GM13976 (cell line): ENCODE data around the gene ZNF672.

Source experiments
- DNase-seq: peaks from one replicate; pipeline ENCODE4 v3.0.0; 2012; ENCODE audit warnings: low spot score
- CTCF ChIP-seq: IDR thresholded peaks from 2 replicates; pipeline ENCODE4 v1.5.1; 2012; ENCODE audit warnings: borderline replicate concordance, mild to moderate bottlenecking; ENCODE audit not compliant: insufficient read depth; ENCODE audit errors: extremely low read depth, missing control alignments, control extremely low read depth
- in situ Hi-C: fragments of 300-500 bp; cut with MboI; formaldehyde crosslinking; loops from one replicate; pipeline ENCODE4 v1.12.0; 2022; ENCODE audit warnings: low sequenced_read_pairs, mixed read lengths, inconsistent platforms; ENCODE audit not compliant: unreplicated experiment

The ZNF672 gene

DNA sequence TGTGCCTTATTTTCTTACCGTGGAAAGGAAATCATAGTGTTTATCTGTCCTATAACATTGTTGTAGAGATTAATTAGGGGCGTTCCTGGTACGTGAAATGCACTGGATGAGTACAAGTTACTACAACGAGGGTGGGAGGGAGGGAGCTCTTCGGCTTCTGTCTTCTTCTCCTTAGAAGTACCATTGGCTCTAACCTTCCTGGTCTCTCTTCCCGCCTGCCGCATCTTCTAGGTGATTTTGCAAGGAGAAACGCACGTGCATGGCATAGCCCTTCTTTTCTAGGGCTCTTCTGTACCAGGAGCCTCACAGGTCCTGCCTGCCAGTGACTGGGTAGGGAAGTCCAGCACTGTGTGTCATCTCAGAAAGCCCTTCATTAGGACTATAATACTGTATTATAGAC lies 29.1 kb upstream of the ZNF672 start:
- in situ Hi-C loops: no loop called here
- TF ChIP-seq CTCF: no peak
- DNase-seq: no peak

- DNase-seq: no peak
- in situ Hi-C loops: no loop called here
- no peak for TF ChIP-seq CTCF
Measured at GRCh38 chr1:248810000-248810726, 27.9 kb upstream of the ZNF672 start.

- in situ Hi-C loops: no loop called here
- no peak for DNase-seq
- no peak for TF ChIP-seq CTCF
Measured at GRCh38 chr1:248810727-248811513, 27.1 kb upstream of the ZNF672 start.

GRCh38 chr1:248811514-248812490 lies 26.2 kb upstream of the ZNF672 start:
- no peak for DNase-seq
- in situ Hi-C loops: no loop called here
- peak; percentile 25 for TF ChIP-seq CTCF

DNA sequence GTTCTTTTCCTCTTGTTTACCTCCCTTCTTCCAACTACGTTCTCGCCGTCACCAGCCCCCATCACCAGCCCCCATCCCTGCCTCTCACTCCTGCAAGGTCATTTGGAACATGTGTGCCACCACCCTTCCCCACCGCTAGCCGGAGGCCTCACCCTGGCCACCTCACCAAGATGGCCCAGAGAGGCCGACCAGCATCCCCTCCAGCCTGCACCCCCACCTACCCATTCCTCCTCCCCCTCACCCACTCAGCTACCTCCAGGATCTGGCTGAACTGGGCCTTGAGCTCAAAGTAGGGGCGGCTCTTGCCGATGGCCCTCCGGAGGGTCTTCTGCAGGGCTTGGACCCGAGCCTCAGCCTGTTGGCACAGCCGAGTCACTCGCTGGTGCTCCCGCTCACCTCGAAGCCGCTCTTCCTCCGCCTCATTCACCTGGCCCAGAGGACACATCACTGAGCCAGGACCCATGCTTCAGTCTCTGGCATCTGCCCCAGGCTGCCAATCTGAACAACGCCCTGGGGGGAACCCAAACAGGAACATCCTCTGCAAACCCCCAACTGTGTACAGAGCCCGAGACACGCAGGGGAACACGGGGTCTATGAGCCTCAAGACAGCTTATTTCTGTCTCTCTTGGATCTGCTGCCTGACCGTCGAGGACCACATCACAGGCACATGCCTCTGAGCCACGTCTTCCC lies 25.1 kb upstream of the ZNF672 start:
- in situ Hi-C loops: no loop called here
- no peak for TF ChIP-seq CTCF
- no peak for DNase-seq
